ENCODE results near the gene SF3B6.

SF3B6 gene

GRCh38 chr2:24088821-24089359 lies 12.8 kb upstream of the SF3B6 start:
- DNase-seq: no peak

- no peak for DNase-seq
Observed at GRCh38 chr2:24087032-24087431, 10.9 kb upstream of the SF3B6 start.

DNA sequence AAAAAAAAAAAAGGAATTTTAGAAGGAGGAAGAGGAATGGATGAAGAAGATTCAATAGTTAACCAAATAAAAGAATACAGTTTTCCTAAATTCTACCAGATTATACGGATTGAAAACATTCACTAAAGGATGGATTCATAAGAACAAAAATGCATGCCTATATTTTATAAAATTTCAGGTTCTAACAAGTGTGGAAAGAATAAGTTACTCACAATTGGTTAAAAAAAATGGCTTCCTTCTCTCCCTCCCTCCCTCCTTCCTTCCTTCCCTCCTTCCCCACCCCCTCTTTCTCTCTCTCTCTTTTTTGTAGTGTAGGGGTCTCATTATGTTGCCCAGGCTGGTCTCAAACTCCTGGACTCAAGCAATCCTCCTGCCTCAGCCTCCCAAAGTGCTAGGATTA lies 10.1 kb upstream of the SF3B6 start:
- no peak for DNase-seq

- DNase-seq: no peak
Observed at GRCh38 chr2:24085200-24085489, 9.0 kb upstream of the SF3B6 start.

DNA sequence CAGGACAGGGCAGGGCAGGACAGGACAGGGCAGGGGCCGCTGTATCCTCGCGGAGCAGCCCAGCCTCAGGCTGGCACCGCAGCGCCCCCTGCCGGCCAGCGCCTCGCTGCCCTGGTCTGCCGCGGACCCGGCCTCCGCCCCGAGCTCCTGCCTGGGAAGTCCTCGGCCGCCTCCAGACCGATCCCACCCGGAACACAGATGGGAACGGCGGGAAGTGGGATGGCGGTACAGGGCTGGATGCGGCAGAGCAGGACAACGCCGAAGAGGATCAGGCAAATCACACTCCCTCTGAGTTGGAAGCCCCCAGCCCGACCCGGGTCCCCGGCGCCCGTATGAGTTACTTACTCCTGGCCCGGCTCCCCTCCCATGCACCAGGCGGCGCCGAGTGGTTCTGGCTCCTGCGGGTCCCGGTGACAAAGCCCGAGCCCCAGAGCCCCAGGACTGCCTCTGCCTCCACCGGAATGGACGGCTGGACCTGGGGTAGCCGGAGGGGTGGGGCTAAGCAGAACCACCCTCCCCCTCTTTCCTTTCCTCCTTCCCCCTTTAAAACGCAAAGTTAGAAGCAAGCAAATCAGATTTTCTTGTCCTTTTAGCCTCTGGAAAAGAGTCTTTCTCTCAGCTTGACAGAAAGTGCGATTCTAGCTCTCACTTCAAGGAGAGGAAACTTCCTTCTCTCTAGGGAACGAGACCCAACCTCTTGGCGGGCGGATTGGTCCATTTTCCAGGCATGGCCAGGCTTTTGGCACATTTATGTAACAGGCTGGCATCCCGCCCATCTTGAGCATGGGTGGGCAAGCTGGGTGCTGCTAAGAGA lies 8.5 kb upstream of the SF3B6 start, which contains the start of gene TP53I3:
TP53I3 (minus strand) TSS at position 449 of the 814 bp plus-strand sequence. CDS start 508 bp downstream, outside the sequence.
- peak; percentile 88 to 91 (median 91) for DNase-seq

DNA sequence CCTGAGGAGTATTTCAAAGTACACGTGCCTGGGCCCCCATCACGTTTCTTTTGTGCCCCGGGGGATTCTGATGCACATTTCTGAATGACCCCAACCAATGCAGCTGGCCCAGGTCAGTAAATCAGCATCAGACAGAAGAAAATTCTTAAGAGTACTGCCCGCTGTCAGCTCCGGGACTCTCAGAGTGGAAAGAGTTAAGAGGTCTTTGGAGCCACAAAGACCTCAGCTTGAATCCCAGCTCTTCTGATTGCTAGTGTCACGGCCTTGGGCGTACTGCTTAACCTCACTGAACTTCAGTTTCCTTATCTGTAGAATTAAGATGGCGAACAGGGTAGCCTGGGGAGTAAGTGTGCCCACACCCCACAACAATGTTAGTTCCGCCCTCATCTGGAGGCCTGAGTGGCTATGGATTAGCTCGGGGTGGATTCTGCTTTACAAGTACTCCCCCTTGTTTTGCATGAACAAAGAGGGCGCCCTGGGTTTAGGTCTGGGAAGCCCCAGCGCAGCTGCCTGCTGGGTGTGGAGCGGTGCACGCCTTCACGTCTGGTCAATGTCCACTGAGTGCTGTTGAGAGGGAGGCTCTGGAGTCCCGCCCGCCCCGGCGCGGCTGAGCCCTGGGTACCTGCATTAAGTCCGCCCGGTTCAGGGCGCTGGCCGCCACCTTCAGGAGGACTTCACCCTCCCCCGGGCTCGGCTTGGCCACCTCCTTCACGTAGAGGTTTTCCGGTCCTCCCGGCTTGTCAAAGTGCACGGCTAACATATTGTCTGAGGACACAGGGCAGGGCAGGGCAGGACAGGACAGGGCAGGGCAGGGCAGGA lies 7.7 kb upstream of the SF3B6 start:
- DNase-seq: peak; percentile 62 to 91 (median 90)

GRCh38 chr2:24082787-24083566 lies 6.9 kb upstream of the SF3B6 start:
- no peak for DNase-seq

DNA sequence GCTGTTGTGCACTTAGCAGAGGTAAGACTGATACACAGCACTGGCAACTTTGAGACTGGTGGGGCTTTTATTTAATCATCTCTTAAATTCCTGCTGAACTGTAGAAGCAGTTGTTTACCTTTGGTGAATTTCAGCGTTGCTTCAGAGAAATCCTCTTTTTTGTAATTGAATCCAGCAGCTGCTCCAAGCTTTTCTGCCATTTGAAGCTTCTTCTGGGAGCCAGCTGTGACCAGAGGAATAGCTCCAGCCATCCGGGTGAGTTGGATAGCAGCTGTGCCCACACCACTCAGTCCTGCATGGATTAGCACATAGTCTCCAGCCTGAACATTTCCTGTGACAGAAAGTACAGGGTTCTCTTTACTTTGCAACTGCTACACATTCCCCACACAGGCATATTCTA lies 4.6 kb upstream of the SF3B6 start:
- DNase-seq: peak in 1 of 3 experiments; percentile 68

- DNase-seq: no peak
Observed at GRCh38 chr2:24077879-24078278, 1.8 kb upstream of the SF3B6 start.

GRCh38 chr2:24077535-24077877 lies 1.4 kb upstream of the SF3B6 start:
- peak in 2 of 3 experiments; percentile 50 to 62 for DNase-seq

DNA sequence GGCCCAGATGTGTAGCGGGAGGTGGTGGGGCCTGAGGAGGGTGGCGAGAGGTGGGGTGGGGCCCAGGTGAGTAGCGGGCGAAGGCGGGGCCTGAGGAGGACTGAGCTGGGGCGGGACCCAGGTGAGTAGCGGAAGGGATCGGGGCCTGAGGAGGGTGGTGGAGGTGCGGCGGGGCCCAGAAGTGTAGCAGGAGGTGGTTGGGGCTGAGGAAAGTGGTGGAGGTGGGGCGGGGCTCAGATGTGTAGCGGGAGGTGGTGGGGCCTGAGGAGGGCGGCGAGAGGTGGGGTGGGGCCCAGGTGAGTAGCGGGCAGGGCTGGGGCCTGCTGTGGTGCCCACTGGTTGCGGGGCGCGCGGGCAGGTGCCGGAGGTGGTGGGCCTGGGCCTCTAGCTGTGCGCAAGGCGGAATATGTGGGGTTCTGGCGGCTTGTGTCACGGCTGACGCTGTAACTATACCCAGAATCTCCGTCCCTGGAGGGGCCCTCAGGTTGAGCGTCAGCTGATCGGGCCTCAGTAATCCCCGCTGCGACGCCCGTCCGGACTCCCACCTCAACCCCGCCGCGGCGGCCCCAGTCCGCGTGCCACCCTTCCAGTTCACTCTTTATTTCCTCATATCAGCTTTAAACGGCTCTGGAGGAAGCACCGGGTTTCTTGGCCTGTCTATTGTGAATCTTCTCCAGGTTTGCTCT lies 866 bp upstream of the SF3B6 start:
- DNase-seq: peak in 1 of 3 experiments; percentile 72

DNA sequence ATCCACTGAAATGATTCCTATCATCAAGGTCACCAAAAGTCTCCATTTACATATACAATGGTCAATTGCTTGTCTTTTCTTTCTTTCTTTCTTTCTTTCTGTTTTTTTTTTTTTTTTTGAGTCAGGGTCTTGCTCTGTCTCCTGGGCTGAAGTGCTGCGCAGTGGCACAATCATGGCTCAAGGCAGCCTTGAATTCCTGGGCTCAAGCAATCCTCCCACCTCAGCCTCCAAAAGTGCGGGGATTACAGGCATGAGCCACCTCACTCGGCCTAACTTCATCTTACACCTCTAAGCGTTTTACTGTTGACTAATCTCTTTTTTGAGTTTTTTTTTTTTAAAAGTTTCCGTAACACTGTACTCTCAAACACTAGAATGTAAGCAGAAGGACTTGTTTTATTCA lies 867 bp downstream of the SF3B6 start:
- no peak for DNase-seq

DNA sequence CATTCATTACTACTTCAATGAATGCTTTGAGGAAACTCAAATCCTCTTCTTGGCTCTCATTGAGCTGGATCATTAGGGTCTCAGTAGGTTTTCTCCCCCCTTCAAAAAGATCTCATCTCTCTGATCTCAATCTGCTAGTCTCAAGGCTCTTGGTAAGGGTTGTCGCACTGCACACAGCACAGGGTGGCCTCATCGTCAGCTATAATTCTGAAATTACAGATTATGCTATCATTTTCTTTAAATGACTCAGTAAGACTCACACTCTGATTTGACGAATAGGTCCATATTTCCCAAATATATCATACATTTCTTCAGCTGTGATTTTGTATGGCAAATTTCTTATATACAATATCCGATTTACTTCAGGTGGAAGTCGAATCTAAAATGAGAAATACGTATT lies 2.3 kb downstream of the SF3B6 start:
- DNase-seq: no peak

DNA sequence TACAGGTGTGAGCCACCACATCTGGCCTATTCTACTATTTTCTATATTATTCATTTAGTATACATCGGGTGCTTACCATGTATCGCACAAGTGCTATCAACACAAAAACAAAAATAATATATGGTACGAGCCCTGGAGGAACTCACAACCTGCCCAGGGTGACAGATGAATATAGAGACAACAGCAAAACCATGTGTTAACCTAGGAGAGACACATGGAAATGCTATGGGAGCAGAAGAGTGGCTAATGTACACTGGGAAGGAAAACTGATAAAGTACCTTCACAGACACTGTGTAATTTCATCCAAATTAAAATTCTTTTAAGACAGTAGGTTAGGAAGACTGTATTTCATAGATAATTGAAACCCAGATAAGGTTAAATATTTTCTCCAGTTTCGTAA lies 3.9 kb downstream of the SF3B6 start:
- no peak for DNase-seq

DNA sequence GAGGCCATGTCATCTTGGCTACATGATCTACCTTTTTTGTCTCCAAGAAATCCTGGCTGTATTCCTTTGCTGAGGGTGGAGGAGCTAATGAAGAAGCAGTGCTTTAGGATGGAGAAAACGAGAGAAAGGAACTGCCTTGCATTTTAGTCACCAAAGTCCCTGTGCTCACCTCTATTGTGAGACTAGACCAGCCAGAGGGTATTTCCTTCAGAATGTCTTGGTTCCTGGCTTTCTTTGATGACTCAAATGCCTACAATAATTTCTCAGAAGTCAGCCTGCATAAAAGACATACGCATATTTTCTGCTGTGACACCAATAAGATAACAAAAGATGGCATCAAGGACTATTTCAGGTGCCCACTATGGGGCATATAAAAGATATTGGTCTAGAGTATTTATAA lies 10.8 kb downstream of the SF3B6 start:
- no peak for DNase-seq

GRCh38 chr2:24058564-24059271 lies 17.4 kb downstream of the SF3B6 start:
- DNase-seq: no peak

- no peak for DNase-seq
Observed at GRCh38 chr2:24055750-24056149, 20.4 kb downstream of the SF3B6 start.

DNA sequence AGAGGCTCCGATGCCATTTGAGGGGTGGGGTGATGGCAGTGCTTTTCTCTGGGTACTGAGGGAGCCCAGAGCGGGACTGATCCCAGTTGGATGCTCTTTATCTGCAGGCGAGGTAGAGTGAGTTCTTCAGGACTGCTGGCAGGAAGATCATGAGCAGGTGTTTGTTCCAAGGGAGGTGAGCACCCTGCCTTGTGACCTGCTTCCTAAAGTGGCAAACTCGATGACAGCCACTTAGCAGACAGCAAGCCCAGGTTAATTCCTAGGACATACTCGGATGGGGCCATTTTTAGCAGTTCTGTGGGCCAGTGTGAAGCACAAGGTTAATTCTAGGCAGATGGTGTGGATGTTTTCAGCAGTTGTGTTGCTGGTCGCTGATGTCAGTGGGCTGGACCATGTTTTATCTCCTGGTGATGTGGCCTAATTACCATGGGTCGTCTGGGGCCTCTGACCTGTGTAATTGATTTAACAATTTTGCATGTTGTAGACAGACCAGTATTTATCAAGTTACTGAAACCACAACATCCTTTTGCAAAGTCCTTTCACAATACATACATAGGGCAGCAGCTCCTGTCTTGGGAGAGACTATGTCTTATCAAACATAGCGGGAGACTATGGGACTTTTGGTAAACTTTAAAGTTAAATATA lies 21.6 kb downstream of the SF3B6 start:
- no peak for DNase-seq

- DNase-seq: no peak
Observed at GRCh38 chr2:24052951-24053350, 23.2 kb downstream of the SF3B6 start.

GRCh38 chr2:24051833-24052232 lies 24.3 kb downstream of the SF3B6 start:
- no peak for DNase-seq

Data from NCI-H1417 (cell line).